Pericardium fibroblast (primary cell): ENCODE results near the gene OOSP4B. TPM values are rescaled to one million over a fixed set of nuclear protein-coding genes. Genes with fewer than 3 reads are reported as not detected.

ENCODE experiments used
- total RNA-seq: library from RNA; depleted of rRNA; stranded (reverse); fragments of >200 nt; gene quantifications from 2 replicates; pipeline ENCODE4 v1.2.3, GENCODE V29; 2015

The OOSP4B gene
- not detected in 2 replicates for total RNA-seq

DNA sequence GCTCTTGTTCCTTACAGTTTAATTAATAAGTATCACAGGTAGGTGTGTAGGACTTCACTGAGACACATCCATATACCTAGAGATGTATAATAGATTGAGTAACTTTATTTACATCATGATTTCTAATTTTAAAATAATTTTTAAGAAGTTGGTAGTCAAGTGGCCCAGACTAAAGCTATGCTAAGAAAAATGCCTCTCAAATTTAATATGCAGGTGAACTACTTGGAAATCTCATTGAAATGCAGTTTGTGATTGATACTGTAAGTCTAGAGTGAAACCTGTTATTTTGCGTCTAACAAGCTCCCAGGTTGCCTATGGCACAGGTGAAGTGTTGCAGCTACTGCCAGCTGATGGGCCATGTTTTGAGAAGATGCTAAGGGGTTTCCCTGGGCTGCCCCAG, at the start of gene OOSP4B:
Gene OOSP4B (plus strand): TSS at position 301 of the 400 bp plus-strand sequence.

DNA sequence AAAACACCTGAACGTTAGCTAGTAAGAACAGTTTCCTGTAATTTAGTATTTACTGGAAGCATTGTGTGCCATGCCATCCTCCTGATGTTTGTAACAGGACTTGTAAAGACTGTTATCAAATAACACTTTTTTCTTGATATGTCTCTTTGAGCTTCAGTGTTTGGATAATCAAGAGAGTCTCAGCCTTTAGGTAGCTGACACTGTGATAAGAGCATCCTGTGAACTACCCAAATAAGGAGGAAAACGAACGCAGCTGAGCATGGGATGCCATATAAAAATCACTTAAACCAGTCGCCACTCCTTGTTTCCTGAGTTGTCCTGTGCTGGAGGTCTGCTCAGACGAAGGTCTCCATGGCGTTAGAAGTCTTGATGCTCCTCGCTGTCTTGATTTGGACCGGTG, 23.1 kb downstream of the OOSP4B start, which contains the start of gene OOSP2:
Gene OOSP2 (plus strand): TSS at position 301 of the 400 bp plus-strand sequence. CDS start 51 bp downstream, at position 352.

DNA sequence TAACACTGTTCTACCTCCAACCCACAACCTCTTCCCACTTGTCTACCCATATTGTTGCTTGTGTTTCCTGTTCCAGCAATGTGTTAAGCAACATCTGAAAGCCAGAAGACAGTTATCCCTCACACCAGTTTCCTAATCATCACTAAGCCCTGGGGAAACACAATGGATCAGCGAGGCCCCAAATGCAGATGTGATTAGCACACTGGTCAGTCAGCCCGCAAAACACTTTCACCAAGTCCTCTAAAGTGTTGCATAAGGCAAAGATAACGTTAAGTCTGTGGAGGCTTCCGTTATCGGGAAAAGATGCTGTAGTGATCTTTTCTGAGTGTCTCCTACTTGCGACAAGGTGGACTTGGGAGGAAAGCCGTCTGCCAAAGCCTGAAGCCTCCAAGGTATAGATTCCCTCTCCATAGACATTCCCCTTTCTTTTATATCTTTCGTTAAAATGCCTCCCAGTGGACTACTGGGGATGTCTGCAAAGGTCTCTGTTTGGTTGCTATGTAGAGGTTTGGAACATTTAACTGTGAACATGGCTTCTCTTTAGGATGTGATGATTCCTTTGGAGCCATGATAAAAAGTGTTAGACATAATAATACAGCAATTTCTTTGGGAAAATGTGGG, 39.5 kb downstream of the OOSP4B start, which contains the start of gene MS4A3:
Gene MS4A3 (plus strand): TSS at position 317 of the 621 bp plus-strand sequence. CDS start 4,496 bp downstream, outside the sequence.

Other genes with a start within 250 kb of the OOSP4B start
- 37.4 and 49.9 TPM in 2 replicates for gene MRPL16, start 206.4 kb upstream of the OOSP4B start, total RNA-seq
- gene CBLIF, start 171.7 kb upstream of the OOSP4B start, total RNA-seq = not detected in 2 replicates
- not detected in 2 replicates for gene TCN1, start 150.7 kb upstream of the OOSP4B start, total RNA-seq
- not detected in 2 replicates for gene OOSP3, start 138.4 kb upstream of the OOSP4B start, total RNA-seq
- gene OOSP1, start 78.7 kb upstream of the OOSP4B start, total RNA-seq = not detected in 2 replicates
- gene OOSP4A, start 53.1 kb upstream of the OOSP4B start, total RNA-seq = not detected in 2 replicates
- gene OOSP2, start 23.2 kb downstream of the OOSP4B start, total RNA-seq = not detected in 2 replicates
- gene MS4A3, start 39.5 kb downstream of the OOSP4B start, total RNA-seq = not detected in 2 replicates
- not detected in 2 replicates for gene MS4A2, start 71.5 kb downstream of the OOSP4B start, total RNA-seq
- not detected in 2 replicates for gene MS4A6A, start 165.9 kb downstream of the OOSP4B start, total RNA-seq
- gene MS4A4E, start 226.0 kb downstream of the OOSP4B start, total RNA-seq = not detected in 2 replicates